Thyroid gland (tissue), 4 donors: ENCODE measurements around the gene UBL7.

Source experiments
- CTCF ChIP-seq, 6 experiments: fragments of 200-600 bp in 3 of 6; fragments of 450-650 bp in 3 of 6; sonication (generic) in 3 of 6; IDR thresholded peaks; one replicate each; pipeline ENCODE4 v1.5.1; 2016 to 2019; ENCODE audit warnings: antibody characterized with exemption in 6 of 6, mild to moderate bottlenecking in 2 of 6, inconsistent platforms in 1 of 6, moderate library complexity in 1 of 6
- POLR2A ChIP-seq, 2 donors: fragments of 450-650 bp; IDR thresholded peaks; one replicate each; pipeline ENCODE4 v1.6.1; 2017; ENCODE audit warnings: antibody characterized with exemption in 2 of 2, mild to moderate bottlenecking in 2 of 2, moderate library complexity in 1 of 2

GRCh38 chr15:74422265-74422651 is 38.7 kb downstream of the UBL7 start:
- TF ChIP-seq POLR2A (IDR thresholded peaks at IDR 0.05) (no peak), CTCF (IDR thresholded peaks at IDR 0.05) (no peak)
